Cortex of kidney (tissue), 1 donor: ENCODE measurements around the gene MAS1L.

Experiments
- DNase-seq: peaks from one replicate; lab custom pipeline; 2025; lab: John Stamatoyannopoulos, UW

MAS1L gene

DNA sequence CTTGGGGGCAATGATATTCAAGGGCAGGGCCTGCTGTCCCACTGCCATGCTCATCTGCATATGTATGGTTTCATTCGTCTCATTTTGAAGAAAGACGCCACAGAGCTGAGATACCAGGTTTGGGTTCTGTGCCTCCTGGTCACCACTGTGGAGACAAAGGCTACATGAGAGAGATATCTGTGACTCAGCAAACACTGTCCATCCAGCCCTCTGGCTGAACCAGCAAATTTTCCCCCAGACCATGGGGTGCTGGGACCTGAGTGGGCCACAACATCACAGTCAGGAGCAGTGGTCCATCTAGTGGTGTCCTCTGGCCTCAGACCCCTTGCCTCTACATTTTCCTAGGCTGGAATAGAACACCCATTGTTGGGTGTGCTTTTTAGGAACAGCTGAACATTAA lies at the start of gene MAS1L:
MAS1L (minus strand) TSS at position 297 of the 400 bp plus-strand sequence; CDS start at position 243, 54 bp downstream.
- DNase-seq: no peak

- DNase-seq: no peak
These were observed 44.7 kb upstream of the MAS1L start for GRCh38 chr6:29532320-29532951.

GRCh38 chr6:29531668-29532067 lies 43.9 kb upstream of the MAS1L start:
- DNase-seq: no peak

DNA sequence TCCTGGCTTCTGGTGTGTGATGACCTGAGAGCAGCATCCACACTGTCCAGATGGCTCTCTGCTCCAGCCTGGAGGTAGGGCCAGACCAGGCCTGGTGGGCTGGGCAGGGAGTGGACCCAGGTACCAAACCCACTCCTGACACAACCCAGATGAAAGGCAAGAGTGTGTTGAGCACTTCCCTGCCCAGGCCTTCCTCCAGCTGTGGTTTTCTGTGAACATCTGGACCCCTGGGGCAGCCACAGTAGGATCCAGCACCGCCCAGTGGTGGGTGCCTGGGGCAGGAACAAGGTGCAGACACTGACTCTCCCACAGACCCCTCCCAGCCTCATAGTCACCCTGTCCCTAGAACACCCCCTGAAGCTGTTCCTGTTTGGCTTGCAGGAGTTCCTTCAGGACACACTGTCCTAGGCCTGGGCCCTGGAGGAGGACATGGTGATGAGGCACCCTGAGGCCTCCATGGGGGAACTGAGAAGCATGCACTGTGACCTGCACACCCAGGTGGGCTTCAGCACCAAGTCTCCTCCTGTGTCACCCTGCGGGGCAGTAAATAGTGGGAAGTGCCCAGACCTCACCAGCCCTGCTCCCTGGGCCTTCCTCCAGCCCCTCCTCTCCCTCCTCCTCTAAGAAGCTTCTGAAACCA lies 43.0 kb upstream of the MAS1L start:
- DNase-seq: no peak

DNA sequence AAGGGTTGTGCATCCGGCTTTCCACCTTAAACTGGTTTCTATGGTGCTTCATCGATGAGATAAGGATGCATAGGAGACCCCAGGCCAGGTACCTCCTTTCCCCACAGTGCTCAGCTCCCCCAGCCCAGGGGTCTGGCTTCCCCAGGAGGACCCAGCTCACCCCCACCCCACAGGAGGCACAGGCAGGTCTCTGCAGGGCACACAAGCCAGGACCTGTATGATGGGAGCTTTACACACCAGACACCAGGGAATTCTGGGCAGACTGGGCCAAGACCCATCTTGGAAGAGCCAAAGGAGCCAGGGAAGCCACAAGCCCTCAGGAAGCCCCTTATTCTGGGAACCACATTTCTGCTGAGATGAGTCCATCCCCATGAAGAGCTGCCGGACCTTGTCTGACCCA lies 42.2 kb upstream of the MAS1L start:
- no peak for DNase-seq

- no peak for DNase-seq
These were observed 41.3 kb upstream of the MAS1L start for GRCh38 chr6:29528988-29529560.

DNA sequence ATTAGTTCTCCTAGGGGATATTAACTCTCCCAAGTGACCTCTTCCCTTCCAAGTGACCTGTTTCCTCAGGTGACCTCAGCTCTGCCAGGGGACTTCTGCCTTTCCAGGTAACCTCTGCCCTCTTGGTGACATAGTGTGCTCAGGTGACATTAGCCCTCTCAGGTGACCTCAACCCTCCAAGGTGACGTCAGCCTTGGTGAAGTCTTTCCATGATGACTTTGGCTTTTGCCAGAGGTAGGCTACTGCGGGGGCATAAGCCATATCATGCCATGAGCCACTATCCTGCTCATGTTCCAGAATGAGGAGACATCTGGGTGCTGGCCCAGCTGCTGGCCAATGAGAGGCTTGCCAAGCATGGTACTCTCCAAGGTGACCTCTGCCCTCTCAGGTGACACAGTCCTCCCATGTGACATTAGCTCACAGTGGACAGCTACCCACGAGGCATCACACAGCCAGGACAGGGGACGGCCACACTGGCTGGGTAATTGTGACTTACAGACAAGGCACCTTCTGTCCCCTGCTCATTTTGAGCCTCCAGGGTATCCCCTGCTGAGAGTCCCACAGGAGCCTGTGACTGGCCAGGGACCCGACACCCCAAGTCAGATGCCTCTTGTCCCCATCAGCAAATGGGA lies 40.7 kb upstream of the MAS1L start:
- no peak for DNase-seq

DNA sequence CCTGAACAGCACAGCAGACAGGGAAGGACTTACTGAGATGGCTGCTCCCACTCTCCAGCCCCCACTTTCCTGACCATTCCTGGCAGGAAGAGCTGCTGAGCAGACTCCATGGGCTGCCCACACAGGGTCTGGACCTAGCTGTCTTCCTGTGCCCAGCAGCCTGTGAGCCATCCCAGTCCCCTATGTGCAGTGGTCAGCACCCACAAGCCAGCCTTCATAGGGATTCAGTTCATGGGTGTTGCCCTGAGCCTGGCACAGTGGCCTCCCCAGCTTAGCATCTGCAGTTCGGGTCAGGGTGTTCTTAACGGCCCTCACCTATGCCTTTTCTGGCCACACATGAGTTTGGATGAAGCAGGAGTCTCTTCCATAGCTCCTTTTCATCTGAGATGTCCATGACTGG lies 39.8 kb upstream of the MAS1L start:
- no peak for DNase-seq

DNA sequence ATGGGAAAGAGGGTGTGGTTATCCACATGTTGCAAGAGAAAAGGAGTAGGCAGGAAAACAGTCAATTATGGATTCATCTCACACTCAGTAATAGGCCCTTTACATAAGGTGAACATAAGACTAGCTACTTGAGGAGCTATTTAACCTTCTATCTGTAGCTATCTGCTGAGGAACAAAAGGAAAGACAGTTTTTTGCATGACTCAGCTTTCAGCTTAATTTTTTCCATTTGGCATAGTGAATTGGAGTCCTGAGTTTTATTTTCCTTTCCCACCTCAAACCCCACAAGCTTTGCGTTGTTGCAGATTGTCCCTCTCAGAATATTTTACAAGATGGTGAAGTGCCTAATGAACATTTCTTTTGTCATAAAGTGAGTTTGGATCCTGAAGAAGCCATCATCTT lies 39.4 kb upstream of the MAS1L start:
- DNase-seq: no peak

DNA sequence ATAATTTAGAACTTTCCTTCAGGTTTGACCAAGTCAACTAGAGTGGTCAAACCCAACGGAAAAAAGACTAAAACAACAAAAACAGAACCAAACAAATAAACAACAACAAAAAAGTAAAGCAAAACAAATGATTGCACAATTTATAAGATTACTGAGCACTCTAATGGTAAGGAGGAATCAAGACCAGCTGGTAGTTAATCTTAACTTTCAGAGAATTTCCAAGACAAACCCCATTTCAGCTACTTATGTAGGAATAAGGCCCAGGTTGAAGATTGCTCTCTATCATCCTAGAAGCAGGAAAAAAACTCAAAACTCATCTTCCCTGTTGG lies 37.5 kb upstream of the MAS1L start:
- DNase-seq: no peak

- DNase-seq: no peak
These were observed 36.9 kb upstream of the MAS1L start for GRCh38 chr6:29524444-29525310.

GRCh38 chr6:29524044-29524443 lies 36.3 kb upstream of the MAS1L start:
- no peak for DNase-seq

GRCh38 chr6:29522227-29522626 lies 34.5 kb upstream of the MAS1L start:
- DNase-seq: no peak

GRCh38 chr6:29521006-29521680 lies 33.4 kb upstream of the MAS1L start:
- DNase-seq: no peak

DNA sequence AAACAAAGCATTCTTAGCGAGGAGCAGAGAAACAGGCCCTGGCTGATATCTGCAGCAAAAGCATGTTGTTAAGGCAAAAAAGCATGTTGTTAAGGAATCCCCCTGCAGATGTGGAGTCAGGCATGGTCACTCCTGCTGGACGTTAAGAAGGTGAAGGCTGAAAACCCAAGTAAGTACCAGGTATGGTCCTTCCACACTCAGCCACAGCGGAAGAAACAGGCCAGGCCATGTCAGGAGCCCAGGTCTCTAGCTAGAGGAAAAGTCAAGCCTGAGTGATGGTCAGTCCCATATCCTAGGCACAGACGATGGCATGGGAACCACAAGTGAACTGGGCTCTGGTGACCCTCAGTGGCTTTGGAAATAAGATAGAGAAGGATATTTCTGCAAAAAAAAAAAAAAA lies 32.5 kb upstream of the MAS1L start:
- no peak for DNase-seq

DNA sequence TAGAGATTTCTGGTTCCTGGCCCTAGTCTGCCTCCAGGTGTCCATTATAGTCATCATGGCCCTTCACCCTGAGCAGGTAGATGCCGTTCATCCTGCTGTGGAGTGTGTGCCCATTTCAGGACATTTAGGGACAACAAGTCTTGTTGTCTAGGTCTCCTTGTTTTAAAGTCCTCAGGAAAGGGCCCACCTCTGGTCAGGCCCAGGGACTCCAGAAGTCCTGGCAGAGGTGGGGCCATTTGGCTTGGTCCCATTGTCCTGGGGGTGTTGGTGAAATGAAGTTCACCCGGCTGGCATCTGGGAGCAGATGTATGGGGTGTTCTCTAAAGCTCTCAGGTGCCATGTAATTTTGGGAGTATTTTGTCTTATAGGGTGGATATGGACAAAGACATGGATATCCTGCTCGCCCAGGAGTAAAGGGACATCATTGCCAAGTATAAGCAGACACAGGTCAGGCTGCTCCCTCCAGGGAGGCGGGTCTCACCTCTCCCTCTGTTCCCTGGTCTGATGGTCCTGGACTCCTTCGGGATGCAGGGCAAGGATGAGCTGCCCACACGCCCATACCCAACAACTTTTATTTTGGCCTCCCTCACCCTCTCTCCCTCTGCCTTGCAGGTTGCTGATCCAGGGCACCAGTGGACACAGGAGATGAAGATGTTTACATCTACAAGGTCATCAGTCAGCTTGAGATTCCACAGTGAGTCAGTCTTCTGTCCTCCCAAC lies 31.7 kb upstream of the MAS1L start:
- no peak for DNase-seq

- DNase-seq: no peak
These were observed 30.1 kb upstream of the MAS1L start for GRCh38 chr6:29517728-29518440.

DNA sequence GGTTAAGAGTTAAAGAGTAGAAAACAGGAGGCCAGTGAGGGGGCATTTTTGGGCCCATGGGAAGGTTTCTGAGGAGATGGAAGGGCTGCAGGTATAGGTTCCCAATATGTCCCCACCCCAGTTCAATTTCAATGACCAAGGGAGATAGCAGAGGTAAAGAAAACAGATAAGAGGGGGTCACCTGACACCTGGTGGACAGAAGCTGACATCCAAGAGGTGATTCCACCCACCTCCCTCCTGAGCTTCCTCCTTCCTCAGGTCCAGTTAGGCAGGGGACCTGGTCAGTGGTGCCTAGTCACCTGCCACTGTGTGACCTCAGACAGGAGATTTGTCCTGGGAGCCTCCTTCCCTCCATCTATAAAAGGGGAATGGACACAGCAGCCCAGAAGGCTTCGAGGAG lies 29.5 kb upstream of the MAS1L start:
- no peak for DNase-seq

- no peak for DNase-seq
These were observed 28.4 kb upstream of the MAS1L start for GRCh38 chr6:29516108-29516507.

DNA sequence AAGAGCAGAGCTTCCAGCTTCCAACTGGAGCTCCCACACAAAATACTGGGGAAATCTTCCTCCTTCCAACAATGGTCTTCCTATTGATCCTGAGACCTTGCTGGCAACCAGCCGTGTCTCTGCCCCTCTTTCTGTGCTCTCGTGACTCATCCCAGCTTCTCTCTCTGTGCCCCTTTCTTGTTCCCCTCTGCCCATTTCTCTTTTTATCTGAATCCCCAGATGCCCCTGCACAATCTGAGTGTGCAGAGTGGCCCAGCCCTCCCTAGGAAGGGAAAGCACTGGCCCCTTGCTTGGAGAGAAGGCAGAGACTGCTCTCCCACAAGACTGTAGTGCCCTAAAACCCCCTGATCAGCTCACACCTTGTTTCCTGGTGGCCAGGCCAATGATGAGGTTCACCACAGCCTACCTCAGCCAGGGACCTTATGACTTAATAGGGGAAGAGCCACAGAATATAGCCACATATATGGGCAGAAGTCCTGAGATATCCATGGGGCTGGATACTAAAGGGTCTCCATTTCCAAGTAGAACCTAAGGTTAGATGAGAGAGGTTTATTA lies 23.1 kb upstream of the MAS1L start:
- no peak for DNase-seq
